ENCODE data around the gene SLC22A12.

- TF ChIP-seq FOXJ3 (CRISPR knock-in tag; IDR thresholded peaks at IDR 0.05): no peak
- TF ChIP-seq POLR2AphosphoS5 (IDR thresholded peaks at IDR 0.05; ENCODE audit: low read depth, low read length): no peak
- TF ChIP-seq, protein P1, sequence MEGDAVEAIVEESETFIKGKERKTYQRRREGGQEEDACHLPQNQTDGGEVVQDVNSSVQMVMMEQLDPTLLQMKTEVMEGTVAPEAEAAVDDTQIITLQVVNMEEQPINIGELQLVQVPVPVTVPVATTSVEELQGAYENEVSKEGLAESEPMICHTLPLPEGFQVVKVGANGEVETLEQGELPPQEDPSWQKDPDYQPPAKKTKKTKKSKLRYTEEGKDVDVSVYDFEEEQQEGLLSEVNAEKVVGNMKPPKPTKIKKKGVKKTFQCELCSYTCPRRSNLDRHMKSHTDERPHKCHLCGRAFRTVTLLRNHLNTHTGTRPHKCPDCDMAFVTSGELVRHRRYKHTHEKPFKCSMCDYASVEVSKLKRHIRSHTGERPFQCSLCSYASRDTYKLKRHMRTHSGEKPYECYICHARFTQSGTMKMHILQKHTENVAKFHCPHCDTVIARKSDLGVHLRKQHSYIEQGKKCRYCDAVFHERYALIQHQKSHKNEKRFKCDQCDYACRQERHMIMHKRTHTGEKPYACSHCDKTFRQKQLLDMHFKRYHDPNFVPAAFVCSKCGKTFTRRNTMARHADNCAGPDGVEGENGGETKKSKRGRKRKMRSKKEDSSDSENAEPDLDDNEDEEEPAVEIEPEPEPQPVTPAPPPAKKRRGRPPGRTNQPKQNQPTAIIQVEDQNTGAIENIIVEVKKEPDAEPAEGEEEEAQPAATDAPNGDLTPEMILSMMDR (IDR thresholded peaks at IDR 0.05): no peak
- no peak for TF ChIP-seq MAX (IDR thresholded peaks at IDR 0.05; ENCODE audit: low read depth)
- TF ChIP-seq JUND (IDR thresholded peaks at IDR 0.05): no peak
- no peak for TF ChIP-seq RFX5 (IDR thresholded peaks at IDR 0.05; ENCODE audit: low read length)
- TF ChIP-seq RAD21 (IDR thresholded peaks at IDR 0.05; ENCODE audit: low read length): no peak
- TF ChIP-seq TEAD4 (IDR thresholded peaks at IDR 0.05; ENCODE audit: borderline replicate concordance, insufficient read depth): no peak
- no peak for TF ChIP-seq NFIC (IDR thresholded peaks at IDR 0.05; ENCODE audit: borderline replicate concordance)
- TF ChIP-seq RXRA (IDR thresholded peaks at IDR 0.05; ENCODE audit: borderline replicate concordance, low read depth): no peak
Observed at GRCh38 chr11:64607381-64607985, 16.5 kb downstream of the SLC22A12 start.
